HCT116 (cell line): ENCODE measurements around the gene USP50. TPM values are rescaled to one million over a fixed set of nuclear protein-coding genes. Genes with fewer than 3 reads are reported as not detected.

Experiments used
- ATAC-seq: fragments of 200-7000 bp; cut with Tn5 transposase; 2 replicates; pipeline ENCODE4 v1.9.1; 2020; ENCODE audit warnings: mild to moderate bottlenecking, moderate library complexity
- BruUV-seq: library from RNA; stranded (reverse); fragments of 400-500 nt; replicated peaks from 2 replicates; lab custom pipeline; 2021; lab: Mats Ljungman, UMichigan
- CTCF ChIA-PET: fragments of 300-600 bp; sonication (Branson Sonifier 250); formaldehyde crosslinking; loops from one replicate; lab custom pipeline; 2021; ENCODE audit warnings: antibody characterized with exemption; lab: Charles Lee
- POLR2A ChIA-PET: fragments of 300-600, 350-600 bp; sonication (Branson Sonifier 250); formaldehyde crosslinking; loops from one replicate; lab custom pipeline; 2021; ENCODE audit warnings: antibody characterized with exemption; lab: Charles Lee
- RAD21 ChIA-PET, 2 experiments: fragments of 300-600 bp; sonication (Branson Sonifier 250); formaldehyde crosslinking; loops; one replicate each; lab custom pipeline; 2023; ENCODE audit warnings: low total read pairs in 2 of 2; ENCODE audit not compliant: uncharacterized antibody in 2 of 2, unreplicated experiment in 2 of 2, low non-redundant PET in 1 of 2; lab: Charles Lee
- DNase-seq: peaks from one replicate; pipeline ENCODE4 v3.0.0-alpha.2; 2010; ENCODE audit warnings: low read depth, low spot score
- H2AFZ ChIP-seq: fragments of 200-600 bp; shearing (Covaris generic), sonication (generic); 2 replicates; pipeline ENCODE4 v1.6.1; 2017; ENCODE audit warnings: low read depth, mixed run types, mixed read lengths, antibody characterized with exemption, low read length; ENCODE audit not compliant: poor library complexity, severe bottlenecking
- H3K27ac ChIP-seq: 2 replicates; pipeline ENCODE4 v1.5.1; 2012; ENCODE audit warnings: low read depth, low read length
- H3K27me3 ChIP-seq: fragments of 200-600 bp; sonication (generic); 2 replicates; pipeline ENCODE4 v1.6.1; 2016; ENCODE audit warnings: mixed run types, low read length, mixed read lengths; ENCODE audit not compliant: insufficient read depth
- H3K36me3 ChIP-seq, 2 experiments: fragments of 200-500 bp in 1 of 2; fragments of 200-600 bp in 1 of 2; sonication (Bioruptor generic) in 1 of 2; sonication (generic) in 1 of 2; 2 replicates each; pipeline versions ENCODE4 v1.5.1 to v1.6.1; 2014 to 2016; ENCODE audit warnings: low read length in 2 of 2, inconsistent platforms in 1 of 2, mixed read lengths in 1 of 2, mixed run types in 1 of 2; ENCODE audit not compliant: insufficient read depth in 2 of 2, control insufficient read depth in 1 of 2
- H3K4me1 ChIP-seq, 2 experiments: fragments of 200-600 bp in 1 of 2; sonication (generic) in 1 of 2; 2 replicates each; pipeline versions ENCODE4 v1.5.1 to v1.6.1; 2012 to 2017; ENCODE audit warnings: low read length in 2 of 2, inconsistent platforms in 1 of 2, mild to moderate bottlenecking in 1 of 2, mixed read lengths in 1 of 2, mixed run types in 1 of 2, moderate library complexity in 1 of 2; ENCODE audit not compliant: insufficient read depth in 2 of 2, control insufficient read depth in 1 of 2
- H3K4me2 ChIP-seq: fragments of 200-600 bp; sonication (generic); 2 replicates; pipeline ENCODE4 v1.6.1; 2017; ENCODE audit warnings: mixed run types, low read length, mixed read lengths
- H3K4me3 ChIP-seq, 2 experiments: fragments of 200-600 bp in 1 of 2; sonication (generic) in 1 of 2; replicated peaks in 1 of 2; 2 replicates each; pipeline ENCODE4 v1.5.1; 2011 to 2016; ENCODE audit warnings: low read length in 2 of 2, control low read depth in 1 of 2, low read depth in 1 of 2, mild to moderate bottlenecking in 1 of 2, mixed read lengths in 1 of 2, mixed run types in 1 of 2
- H3K79me2 ChIP-seq: fragments of 200-600 bp; sonication (generic); 2 replicates; pipeline ENCODE4 v1.6.1; 2017; ENCODE audit warnings: mild to moderate bottlenecking, mixed run types, low read length, moderate library complexity, mixed read lengths; ENCODE audit not compliant: insufficient read depth
- H3K9ac ChIP-seq: fragments of 200-600 bp; sonication (generic); 2 replicates; pipeline ENCODE4 v1.6.1; 2016; ENCODE audit warnings: low read length, mixed read lengths
- H3K9me2 ChIP-seq: fragments of 200-600 bp; sonication (generic), shearing (Covaris generic); 2 replicates; pipeline ENCODE4 v1.6.1; 2017; ENCODE audit warnings: mixed run types, mild to moderate bottlenecking, moderate library complexity; ENCODE audit not compliant: insufficient read depth
- H3K9me3 ChIP-seq, 2 experiments: fragments of 200-500 bp in 1 of 2; fragments of 200-600 bp in 1 of 2; sonication (Bioruptor generic) in 1 of 2; sonication (generic) in 1 of 2; 2 replicates each; pipeline ENCODE4 v1.6.1; 2014 to 2017; ENCODE audit warnings: low read length in 2 of 2, mixed read lengths in 2 of 2, inconsistent platforms in 1 of 2, low read depth in 1 of 2, mild to moderate bottlenecking in 1 of 2, mixed run types in 1 of 2, moderate library complexity in 1 of 2; ENCODE audit not compliant: control insufficient read depth in 1 of 2, insufficient read depth in 1 of 2
- H4K20me1 ChIP-seq: fragments of 200-600 bp; sonication (generic), shearing (Covaris generic); 2 replicates; pipeline ENCODE4 v1.6.1; 2017; ENCODE audit warnings: mixed run types, mild to moderate bottlenecking, moderate library complexity; ENCODE audit not compliant: insufficient read depth
- CEBPB ChIP-seq: IDR thresholded peaks from 2 replicates; pipeline ENCODE4 v1.6.1; 2012; ENCODE audit warnings: low read depth
- EGR1 ChIP-seq: IDR thresholded peaks from 2 replicates; pipeline ENCODE4 v1.6.1; 2012; ENCODE audit warnings: low read depth
- ELF1 ChIP-seq: IDR thresholded peaks from 2 replicates; pipeline ENCODE4 v1.6.1; 2012; ENCODE audit warnings: low read depth, borderline replicate concordance
- EZH2 ChIP-seq: fragments of 200-600 bp; sonication (generic); IDR thresholded peaks from 2 replicates; pipeline ENCODE4 v1.6.1; 2017; ENCODE audit warnings: antibody characterized with exemption, mixed run types
- FOSL1 ChIP-seq: IDR thresholded peaks from 2 replicates; pipeline ENCODE4 v1.6.1; 2012; ENCODE audit warnings: low read depth
- SRF ChIP-seq: IDR thresholded peaks from 2 replicates; pipeline ENCODE4 v1.6.1; 2012; ENCODE audit warnings: low read depth
- TCF7L2 ChIP-seq: IDR thresholded peaks from 2 replicates; pipeline ENCODE4 v1.7.0; 2011; ENCODE audit warnings: borderline replicate concordance, inconsistent platforms; ENCODE audit not compliant: insufficient read depth, insufficient read length; ENCODE audit errors: extremely low read depth
- intact Hi-C: fragments of 100-400 bp; cut with micrococcal nuclease; formaldehyde crosslinking; loops from 2 replicates; pipeline ENCODE4 v1.10.0; 2022
- total RNA-seq: library from RNA; stranded (reverse); gene quantifications from one replicate; pipeline ENCODE4 v1.2.1, GENCODE V29; 2021; ENCODE audit not compliant: unreplicated experiment
- TF ChIP-seq, protein P1 (sequence below): IDR thresholded peaks from 2 replicates; pipeline ENCODE4 v1.6.1; 2011; ENCODE audit warnings: mild to moderate bottlenecking, low read length, moderate library complexity; ENCODE audit not compliant: insufficient replicate concordance; ENCODE audit errors: extremely low read depth
- TF ChIP-seq, protein P2 (sequence below): IDR thresholded peaks from 2 replicates; pipeline ENCODE4 v1.6.1; 2012; ENCODE audit warnings: low read depth

Gene USP50
- total RNA-seq, 1 experiment from 2014 or later: not detected

DNA sequence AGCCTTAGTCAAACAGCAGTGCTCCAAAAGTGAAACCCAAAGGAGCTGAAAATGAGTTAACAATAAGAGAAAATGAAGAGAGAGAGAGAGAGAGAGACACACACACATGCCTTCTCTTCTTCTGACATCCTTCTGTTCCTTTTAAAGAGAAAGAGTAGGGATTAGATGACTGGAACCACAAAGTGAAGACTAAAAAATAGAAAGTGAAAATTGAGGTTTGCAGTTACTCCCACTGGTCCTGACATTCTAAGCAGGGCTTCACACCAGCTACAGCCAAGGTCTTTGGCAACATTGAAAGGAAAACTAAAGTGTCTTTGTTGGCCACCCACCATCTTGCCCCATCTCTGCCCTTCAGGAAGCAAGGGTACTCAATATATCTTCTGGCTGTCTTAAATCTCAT is 59.2 kb downstream of the USP50 start (continued):
- TF ChIP-seq, protein P1, sequence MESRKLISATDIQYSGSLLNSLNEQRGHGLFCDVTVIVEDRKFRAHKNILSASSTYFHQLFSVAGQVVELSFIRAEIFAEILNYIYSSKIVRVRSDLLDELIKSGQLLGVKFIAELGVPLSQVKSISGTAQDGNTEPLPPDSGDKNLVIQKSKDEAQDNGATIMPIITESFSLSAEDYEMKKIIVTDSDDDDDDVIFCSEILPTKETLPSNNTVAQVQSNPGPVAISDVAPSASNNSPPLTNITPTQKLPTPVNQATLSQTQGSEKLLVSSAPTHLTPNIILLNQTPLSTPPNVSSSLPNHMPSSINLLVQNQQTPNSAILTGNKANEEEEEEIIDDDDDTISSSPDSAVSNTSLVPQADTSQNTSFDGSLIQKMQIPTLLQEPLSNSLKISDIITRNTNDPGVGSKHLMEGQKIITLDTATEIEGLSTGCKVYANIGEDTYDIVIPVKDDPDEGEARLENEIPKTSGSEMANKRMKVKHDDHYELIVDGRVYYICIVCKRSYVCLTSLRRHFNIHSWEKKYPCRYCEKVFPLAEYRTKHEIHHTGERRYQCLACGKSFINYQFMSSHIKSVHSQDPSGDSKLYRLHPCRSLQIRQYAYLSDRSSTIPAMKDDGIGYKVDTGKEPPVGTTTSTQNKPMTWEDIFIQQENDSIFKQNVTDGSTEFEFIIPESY: no peak
- TF ChIP-seq FOSL1: no peak

DNA sequence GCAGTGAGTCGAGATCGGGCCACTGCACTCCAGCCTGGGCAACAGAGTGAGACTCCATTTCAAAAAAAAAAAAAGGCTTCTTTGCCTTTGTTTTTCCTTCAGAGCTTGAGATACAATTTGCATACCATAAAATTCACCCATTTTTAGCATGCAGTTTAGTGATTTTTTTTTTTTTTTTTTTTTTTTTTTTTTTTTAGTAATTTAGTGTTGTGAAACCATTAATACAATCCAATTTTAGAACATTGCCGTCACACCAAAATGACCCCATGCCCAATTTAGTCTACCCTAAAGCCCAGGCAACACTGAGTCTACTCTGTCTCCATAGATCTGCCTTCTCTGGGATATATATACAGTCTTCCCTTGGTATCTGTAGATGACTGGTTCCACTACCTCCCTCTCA is 61.1 kb downstream of the USP50 start:
- no peaks in the 10 kb centered on the region for H3K27me3 ChIP-seq
- ChIA-PET POLR2A (no interaction called here), RAD21 (no interaction called here), CTCF (no interaction called here)
- no peaks in the 10 kb centered on the region for H3K4me1 ChIP-seq
- TF ChIP-seq EZH2: no peak
- no peak overlapping the region for H3K9ac ChIP-seq
- H2AFZ ChIP-seq: no peak overlapping the region
- H3K27ac ChIP-seq: no peak overlapping the region
- H3K79me2 ChIP-seq: no peaks in the 10 kb centered on the region
- BruUV-seq: no TSS peak
- no peaks in the 10 kb centered on the region for H4K20me1 ChIP-seq
- no peak overlapping the region for H3K4me3 ChIP-seq
- H3K4me2 ChIP-seq: no peak overlapping the region
- ATAC-seq: no peak
- no peaks in the 10 kb centered on the region for H3K9me2 ChIP-seq
- intact Hi-C loops: no loop called here
- no peak for DNase-seq
- peaks cover 17 to 35% of the 10 kb centered on the region in 2 experiments for H3K36me3 ChIP-seq
- H3K9me3 ChIP-seq: no peaks in the 10 kb centered on the region

DNA sequence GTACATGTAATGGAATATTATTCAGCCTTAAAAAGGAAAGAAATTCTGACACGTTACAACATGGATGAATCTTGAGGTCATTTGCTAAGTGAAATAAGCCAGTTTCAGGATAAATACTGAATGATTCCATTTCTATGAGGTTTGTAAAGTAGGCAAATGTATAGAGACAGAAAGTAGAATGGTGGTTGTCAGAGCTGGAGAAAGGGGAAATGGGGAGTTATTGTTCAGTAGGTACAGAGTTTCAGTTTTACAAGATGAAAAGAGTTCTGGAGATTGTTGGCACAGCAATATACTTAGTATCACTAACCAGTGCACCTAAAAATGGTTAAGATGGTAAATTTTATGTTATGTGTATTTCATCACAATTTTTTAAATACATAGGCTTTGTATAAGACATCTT is 61.7 kb downstream of the USP50 start:
- no TSS peak for BruUV-seq
- ChIA-PET CTCF (no interaction called here), RAD21 (no interaction called here), POLR2A (no interaction called here)
- H3K9me3 ChIP-seq: no peaks in the 10 kb centered on the region
- no peak overlapping the region for H3K4me2 ChIP-seq
- intact Hi-C loops: no loop called here
- no peaks in the 10 kb centered on the region for H3K4me1 ChIP-seq
- H3K36me3 ChIP-seq: peaks cover 16 to 30% of the 10 kb centered on the region in 2 experiments
- no peak overlapping the region for H3K4me3 ChIP-seq
- DNase-seq (no peak), ATAC-seq (no peak)
- no peak overlapping the region for H2AFZ ChIP-seq
- no peaks in the 10 kb centered on the region for H3K27me3 ChIP-seq
- H3K27ac ChIP-seq: no peak overlapping the region
- H4K20me1 ChIP-seq: no peaks in the 10 kb centered on the region
- H3K9ac ChIP-seq: no peak overlapping the region
- H3K79me2 ChIP-seq: no peaks in the 10 kb centered on the region
- no peaks in the 10 kb centered on the region for H3K9me2 ChIP-seq
- TF ChIP-seq, protein P2, sequence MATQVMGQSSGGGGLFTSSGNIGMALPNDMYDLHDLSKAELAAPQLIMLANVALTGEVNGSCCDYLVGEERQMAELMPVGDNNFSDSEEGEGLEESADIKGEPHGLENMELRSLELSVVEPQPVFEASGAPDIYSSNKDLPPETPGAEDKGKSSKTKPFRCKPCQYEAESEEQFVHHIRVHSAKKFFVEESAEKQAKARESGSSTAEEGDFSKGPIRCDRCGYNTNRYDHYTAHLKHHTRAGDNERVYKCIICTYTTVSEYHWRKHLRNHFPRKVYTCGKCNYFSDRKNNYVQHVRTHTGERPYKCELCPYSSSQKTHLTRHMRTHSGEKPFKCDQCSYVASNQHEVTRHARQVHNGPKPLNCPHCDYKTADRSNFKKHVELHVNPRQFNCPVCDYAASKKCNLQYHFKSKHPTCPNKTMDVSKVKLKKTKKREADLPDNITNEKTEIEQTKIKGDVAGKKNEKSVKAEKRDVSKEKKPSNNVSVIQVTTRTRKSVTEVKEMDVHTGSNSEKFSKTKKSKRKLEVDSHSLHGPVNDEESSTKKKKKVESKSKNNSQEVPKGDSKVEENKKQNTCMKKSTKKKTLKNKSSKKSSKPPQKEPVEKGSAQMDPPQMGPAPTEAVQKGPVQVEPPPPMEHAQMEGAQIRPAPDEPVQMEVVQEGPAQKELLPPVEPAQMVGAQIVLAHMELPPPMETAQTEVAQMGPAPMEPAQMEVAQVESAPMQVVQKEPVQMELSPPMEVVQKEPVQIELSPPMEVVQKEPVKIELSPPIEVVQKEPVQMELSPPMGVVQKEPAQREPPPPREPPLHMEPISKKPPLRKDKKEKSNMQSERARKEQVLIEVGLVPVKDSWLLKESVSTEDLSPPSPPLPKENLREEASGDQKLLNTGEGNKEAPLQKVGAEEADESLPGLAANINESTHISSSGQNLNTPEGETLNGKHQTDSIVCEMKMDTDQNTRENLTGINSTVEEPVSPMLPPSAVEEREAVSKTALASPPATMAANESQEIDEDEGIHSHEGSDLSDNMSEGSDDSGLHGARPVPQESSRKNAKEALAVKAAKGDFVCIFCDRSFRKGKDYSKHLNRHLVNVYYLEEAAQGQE: no peak
- TF ChIP-seq EZH2: no peak
- no peak for TF ChIP-seq SRF
- TF ChIP-seq ELF1: no peak
- TF ChIP-seq, protein P1: no peak
- TF ChIP-seq TCF7L2: no peak
- no peak for TF ChIP-seq EGR1
- TF ChIP-seq CEBPB: no peak
